HG02763 (cell line): ENCODE results near the gene DOK4.
A peak's percentile ranks its signal among the peaks of the same experiment; 100 is the strongest.

Experiments
- ATAC-seq: cut with Tn5 transposase; IDR thresholded peaks from one replicate; pipeline ENCODE4 v1.9.1; 2021; ENCODE audit warnings: mild to moderate bottlenecking, moderate library complexity; ENCODE audit not compliant: unreplicated experiment

Gene DOK4

GRCh38 chr16:57478396-57479204, 7.7 kb downstream of the DOK4 start:
- ATAC-seq: no peak

GRCh38 chr16:57477531-57478202, 8.6 kb downstream of the DOK4 start:
- no peak for ATAC-seq

DNA sequence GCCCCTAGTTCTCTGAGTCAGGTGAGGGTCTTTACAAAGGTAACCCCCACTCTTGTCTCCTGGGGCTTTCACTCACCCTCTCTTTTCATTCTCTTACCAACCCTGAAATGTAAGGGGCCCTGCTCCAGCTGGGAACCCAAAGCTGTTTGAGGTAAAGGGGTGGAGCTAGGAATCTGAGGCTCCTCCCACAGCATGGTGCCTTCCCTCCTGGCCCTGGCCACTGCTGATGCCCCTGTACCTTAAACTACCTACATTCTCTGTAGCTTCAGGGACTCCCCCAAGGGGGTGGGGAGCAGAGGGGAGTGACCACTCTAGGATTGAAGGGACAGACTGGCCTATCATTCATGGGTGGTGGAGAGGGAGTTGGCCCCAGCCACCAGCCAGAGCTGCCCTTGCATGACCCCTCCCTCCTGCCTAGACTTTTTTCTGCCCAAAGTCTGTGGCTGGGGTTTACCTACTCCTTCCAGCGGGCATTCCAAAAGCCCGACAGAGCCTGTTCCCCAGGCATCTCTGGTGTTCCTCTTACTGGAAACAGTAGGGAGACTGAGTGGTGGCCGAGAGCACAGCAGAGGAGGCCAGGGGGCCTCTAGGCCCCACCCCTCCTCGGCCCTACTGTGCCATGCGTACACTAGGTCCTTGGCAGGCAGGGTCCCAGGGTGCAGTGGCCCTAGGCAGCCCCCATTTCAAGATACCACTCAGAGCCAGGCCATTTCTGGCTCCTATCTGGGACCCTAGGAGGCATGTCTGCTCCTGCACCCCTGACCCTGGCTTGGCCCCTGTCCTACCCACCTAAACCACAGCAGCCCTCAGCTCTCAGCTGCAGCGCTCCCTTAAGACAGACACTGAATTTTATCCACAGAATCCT, 9.5 kb downstream of the DOK4 start:
- no peak for ATAC-seq

DNA sequence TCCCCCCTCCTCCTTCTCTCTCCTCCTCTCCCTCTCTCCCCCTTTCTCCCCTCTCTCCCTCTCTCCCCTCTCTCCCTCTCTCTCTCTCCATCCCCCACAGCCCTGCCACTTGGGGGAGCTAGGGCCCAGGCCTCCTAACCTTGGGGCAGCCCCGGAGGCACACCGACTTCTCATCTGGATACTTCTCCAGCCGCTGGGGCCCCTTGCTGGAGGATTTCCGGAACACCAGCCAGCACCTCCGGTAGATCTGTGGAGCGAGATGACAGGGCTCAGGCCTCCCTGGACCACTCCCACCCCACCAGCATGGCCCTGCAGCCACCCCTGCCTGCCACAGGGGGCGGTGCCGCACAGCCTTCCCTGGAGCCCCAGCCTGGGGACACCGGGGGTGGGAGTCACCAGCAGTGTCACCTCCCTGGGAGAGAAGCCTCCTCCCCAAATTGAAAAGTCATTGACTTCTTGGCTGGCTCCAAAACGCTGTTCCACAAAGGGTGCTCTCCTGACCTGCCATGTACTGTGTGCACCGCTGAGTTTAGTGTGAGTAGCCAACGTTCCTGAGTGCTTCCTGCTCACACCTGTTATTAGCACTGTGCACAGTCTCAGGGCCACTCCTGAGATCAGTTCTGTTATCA, 10.5 kb downstream of the DOK4 start:
- ATAC-seq: peak; percentile 81

GRCh38 chr16:57474671-57475661, 11.3 kb downstream of the DOK4 start:
- ATAC-seq: no peak

- ATAC-seq: no peak
These were observed 12.4 kb downstream of the DOK4 start for GRCh38 chr16:57473906-57474305.

GRCh38 chr16:57473176-57473840, 13.0 kb downstream of the DOK4 start:
- no peak for ATAC-seq

DNA sequence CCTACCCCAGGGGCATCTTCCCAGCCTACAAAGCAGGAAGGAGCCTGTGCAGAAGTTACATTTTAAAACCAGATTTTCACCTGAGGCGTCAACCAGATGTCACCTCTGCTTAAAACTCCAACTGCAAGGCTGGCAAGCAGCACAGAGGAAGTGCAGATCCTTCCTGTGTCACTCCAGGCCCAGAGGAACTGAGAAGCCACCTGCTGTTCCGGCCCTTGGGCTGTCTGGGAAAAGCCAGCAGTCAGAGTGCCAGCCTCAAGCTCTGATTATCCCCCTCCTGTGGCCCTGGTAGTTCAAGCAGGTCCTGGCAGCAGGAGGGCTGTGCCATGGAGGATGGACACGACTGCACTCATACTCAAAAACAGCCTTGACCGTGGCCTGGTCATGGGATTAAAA, 13.6 kb downstream of the DOK4 start:
- no peak for ATAC-seq

- no peak for ATAC-seq
These were observed 14.2 kb downstream of the DOK4 start for GRCh38 chr16:57471852-57472664.

DNA sequence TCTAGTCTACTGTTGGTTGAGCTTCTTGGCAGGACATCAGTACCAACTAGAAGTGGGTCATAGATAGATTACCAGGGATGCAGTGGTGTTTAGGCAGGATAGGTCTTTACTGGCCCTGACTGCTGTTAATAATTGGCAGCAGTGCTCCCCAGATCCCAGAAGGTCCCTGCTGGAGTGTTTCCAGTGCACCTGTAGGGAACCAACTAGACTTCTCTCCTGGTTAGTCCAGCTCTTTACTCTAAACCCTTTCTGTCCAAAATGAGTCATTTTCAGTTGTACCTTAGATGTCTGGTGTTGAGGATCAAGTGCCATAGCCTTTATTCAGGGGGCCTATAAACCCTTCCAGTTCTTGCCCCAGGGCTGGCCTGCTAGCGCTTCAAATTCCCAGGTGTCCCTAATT, 15.1 kb downstream of the DOK4 start:
- ATAC-seq: no peak

DNA sequence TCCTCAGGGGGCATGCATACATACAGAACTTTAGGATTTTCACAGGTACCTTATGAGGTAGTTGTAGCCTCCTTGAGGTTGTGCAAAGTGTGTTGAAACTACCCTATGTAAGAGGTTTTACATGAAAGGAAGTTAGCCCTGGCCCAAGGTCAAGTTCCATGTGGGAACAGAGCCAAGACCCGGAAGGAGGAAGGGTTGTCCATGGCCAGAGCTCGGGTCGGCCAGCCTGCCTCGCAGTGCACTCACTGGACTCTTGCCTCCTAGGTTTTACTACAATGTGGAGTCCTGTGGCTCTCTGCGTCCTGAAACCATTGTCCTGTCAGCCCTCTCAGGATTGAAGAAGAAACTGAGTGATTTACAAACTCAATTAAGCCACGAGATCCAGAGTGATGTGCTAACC, 15.6 kb downstream of the DOK4 start:
- ATAC-seq: no peak

GRCh38 chr16:57469917-57470470, 16.3 kb downstream of the DOK4 start:
- ATAC-seq: no peak

DNA sequence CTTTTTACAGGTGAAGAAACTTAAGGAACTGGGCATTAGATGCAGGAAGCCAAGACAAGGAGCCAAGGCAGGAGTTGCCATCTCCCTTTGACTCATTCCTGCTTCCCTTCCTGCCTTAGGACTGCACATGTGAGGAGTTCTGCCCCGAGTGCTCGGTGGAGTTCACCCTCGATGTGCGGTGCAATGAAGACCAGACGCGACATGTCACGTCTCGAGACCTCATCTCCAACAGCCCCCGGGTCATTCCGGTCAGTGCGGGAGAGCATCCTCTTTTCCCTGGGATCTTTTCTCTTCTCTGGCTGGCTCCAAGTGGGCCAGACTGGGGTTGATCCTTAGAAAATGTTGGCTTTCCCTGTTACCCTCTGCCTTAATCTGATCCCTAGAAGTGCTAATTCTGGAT, 17.2 kb downstream of the DOK4 start:
- no peak for ATAC-seq

GRCh38 chr16:57468346-57468745, 17.9 kb downstream of the DOK4 start:
- no peak for ATAC-seq

DNA sequence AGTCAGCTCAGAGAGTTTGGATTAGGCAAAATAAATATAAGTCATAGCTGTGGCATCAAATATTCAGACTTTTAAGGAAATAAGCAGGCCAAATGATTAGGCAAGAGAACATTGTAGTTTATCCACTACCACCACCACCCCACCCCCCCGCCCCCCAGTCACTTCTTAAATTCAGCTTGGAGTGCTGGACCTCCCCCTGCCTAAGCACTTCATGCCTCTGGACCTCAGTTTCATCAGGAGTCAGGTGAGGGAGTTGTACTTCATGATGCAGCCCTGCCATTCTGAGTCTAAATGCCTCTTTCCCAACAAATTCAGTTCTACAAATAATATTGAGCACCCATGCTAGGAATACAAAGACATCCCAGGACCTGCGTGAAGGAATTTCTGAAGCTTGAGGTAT, 21.8 kb downstream of the DOK4 start:
- no peak for ATAC-seq

- no peak for ATAC-seq
These were observed 23.3 kb downstream of the DOK4 start for GRCh38 chr16:57462978-57463362.

- peak; percentile 89 for ATAC-seq
These were observed 23.9 kb downstream of the DOK4 start, which contains the start of gene POLR2C for GRCh38 chr16:57462209-57462977. TSS of gene POLR2C (plus strand) at chr16:57462679. CDS start at chr16:57462725, 46 bp downstream.
